Measurements from ENCODE around the gene UNC5B.

Gene UNC5B

GRCh38 chr10:71302451-71302850, 90.1 kb downstream of the UNC5B start:
- no peak overlapping the region for H3K27ac ChIP-seq
- TF ChIP-seq CTCF (conservative IDR thresholded peaks at IDR 0.05) = no peak

GRCh38 chr10:71302874-71303568, 90.7 kb downstream of the UNC5B start:
- TF ChIP-seq CTCF (conservative IDR thresholded peaks at IDR 0.05) = peak; percentile 76

GRCh38 chr10:71303569-71303907, 91.2 kb downstream of the UNC5B start:
- peak; percentile 26 for TF ChIP-seq CTCF (conservative IDR thresholded peaks at IDR 0.05)
- H3K27ac ChIP-seq = no peak overlapping the region

More at GRCh38 chr10:71302874-71303568, 90.7 kb downstream of the UNC5B start:
- no peak overlapping the region for H3K27ac ChIP-seq

- no peak for TF ChIP-seq CTCF (conservative IDR thresholded peaks at IDR 0.05)
Measured at GRCh38 chr10:71304914-71305313, 92.5 kb downstream of the UNC5B start.

DNA sequence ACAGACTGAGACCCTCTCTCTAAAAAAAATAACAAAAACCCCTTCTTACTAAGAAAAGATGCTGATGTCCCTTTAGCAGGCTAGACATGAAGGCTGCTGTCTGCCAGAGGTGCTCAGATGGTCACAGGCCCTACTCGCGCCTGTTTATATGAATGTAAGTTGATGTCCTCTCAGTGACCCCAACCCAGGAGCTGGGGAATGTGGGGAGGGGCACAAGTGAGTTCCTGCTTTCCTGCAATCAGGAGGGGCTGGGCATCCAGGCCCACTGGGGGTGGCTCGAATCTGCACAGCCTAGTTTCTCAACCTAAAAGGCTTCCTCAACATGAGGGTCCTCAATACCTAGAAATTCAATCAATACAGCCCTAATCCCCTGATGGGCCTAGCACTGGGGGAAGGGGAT, 94.6 kb downstream of the UNC5B start:
- no peak overlapping the region for H3K27ac ChIP-seq
- TF ChIP-seq CTCF (conservative IDR thresholded peaks at IDR 0.05) = no peak

More at GRCh38 chr10:71304914-71305313, 92.5 kb downstream of the UNC5B start:
- H3K27ac ChIP-seq = no peak overlapping the region

DNA sequence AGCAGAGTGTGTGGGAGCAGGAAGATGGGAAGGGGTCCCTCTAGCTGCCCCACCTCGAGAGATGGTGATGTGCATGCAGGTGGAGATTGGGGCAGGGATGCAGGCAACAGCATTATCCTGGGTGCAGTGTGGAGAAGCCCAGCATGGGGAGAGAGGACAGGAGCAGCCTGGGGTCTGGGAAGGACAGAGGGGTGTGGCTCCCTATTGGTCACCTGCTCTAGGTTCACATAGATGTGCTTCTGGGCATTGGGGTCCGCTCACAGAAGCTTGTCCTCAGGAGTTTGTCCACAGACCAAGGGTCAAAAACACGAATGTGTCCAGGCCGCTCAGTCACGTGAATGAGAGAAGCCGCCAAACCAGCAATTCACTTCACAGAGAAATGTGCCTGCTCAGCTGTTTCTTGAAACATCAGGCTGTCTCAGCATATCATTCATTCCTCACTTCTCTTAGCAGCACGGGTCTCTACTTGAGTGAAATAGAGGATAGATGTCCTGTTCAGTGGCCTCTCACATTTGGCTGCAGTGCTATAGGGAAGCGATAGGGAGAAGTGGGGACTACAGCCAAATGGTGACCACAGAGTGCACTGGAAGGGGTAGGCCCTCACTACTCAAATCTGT, 95.2 kb downstream of the UNC5B start:
- TF ChIP-seq CTCF (conservative IDR thresholded peaks at IDR 0.05) = no peak
- H3K27ac ChIP-seq = no peak overlapping the region

DNA sequence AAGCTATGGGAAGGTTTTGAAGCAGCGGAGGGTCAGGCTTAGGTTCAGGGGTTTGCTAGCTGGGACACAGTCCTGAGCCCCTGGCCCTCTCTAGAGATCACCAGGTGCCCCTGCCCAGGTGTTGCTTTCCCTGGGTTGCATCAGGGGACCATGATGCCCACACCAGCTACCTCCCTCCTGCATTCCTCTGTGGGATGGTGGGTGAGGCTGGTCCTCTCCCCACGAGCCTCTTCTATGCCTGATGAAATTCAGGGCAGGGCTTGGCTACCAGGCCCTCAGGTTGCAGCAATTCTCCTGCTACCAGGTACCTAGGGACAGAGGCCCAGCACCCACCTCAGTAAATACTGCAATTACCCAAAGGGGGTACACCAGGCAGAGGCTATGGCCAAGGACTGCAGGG, 95.9 kb downstream of the UNC5B start:
- H3K27ac ChIP-seq = no peak overlapping the region
- no peak for TF ChIP-seq CTCF (conservative IDR thresholded peaks at IDR 0.05)
